ENCODE results near the gene TOM1.

DNA sequence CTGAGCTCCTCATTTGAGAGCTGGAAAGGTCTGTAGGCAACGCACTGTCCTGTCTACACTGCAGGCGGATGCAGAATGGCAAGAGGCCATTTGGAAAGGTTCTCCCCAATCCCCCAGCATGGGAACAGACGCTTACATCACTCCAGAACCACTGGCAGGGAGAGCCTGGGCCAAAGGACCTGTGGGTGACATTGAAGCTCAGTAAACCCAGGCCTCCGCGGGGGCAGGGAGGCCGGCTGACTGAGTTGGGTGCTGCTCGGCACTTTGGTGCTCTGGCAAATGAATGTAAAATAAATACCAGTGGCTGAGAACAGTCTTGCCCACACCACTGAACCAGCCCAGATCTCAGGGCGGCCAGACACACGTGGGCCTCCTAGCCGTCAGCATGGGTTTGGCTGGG lies 22.4 kb downstream of the TOM1 start:
- TF ChIP-seq SUZ12 (IDR thresholded peaks at IDR 0.05) (no peak), FOXM1 (IDR thresholded peaks at IDR 0.05; ENCODE audit: borderline replicate concordance) (no peak), TARDBP (IDR thresholded peaks at IDR 0.05) (no peak), LEF1 (IDR thresholded peaks at IDR 0.05; ENCODE audit: borderline replicate concordance) (no peak), SP1 (IDR thresholded peaks at IDR 0.05) (no peak), FOXK2 (IDR thresholded peaks at IDR 0.05) (no peak), HDGF (IDR thresholded peaks at IDR 0.05; ENCODE audit: borderline replicate concordance) (no peak), ELF4 (IDR thresholded peaks at IDR 0.05) (no peak), BHLHE40 (IDR thresholded peaks at IDR 0.05; ENCODE audit: borderline replicate concordance) (no peak), CTBP1 (IDR thresholded peaks at IDR 0.05; ENCODE audit: borderline replicate concordance) (no peak)
- TF ChIP-seq, protein P1, sequence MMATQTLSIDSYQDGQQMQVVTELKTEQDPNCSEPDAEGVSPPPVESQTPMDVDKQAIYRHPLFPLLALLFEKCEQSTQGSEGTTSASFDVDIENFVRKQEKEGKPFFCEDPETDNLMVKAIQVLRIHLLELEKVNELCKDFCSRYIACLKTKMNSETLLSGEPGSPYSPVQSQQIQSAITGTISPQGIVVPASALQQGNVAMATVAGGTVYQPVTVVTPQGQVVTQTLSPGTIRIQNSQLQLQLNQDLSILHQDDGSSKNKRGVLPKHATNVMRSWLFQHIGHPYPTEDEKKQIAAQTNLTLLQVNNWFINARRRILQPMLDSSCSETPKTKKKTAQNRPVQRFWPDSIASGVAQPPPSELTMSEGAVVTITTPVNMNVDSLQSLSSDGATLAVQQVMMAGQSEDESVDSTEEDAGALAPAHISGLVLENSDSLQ (IDR thresholded peaks at IDR 0.05): no peak
